Keratinocyte (primary cell): ENCODE measurements around the gene ASRGL1.

Experiments used
- CTCF ChIP-seq, 3 experiments: IDR thresholded peaks in 1 of 3; conservative IDR thresholded peaks in 1 of 3; optimal IDR thresholded peaks in 1 of 3; 2 replicates in 2 of 3; 3 replicates in 1 of 3; pipeline versions ENCODE3 to v1.5.1; 2011; ENCODE audit warnings: low read length in 3 of 3, mild to moderate bottlenecking in 3 of 3, moderate library complexity in 2 of 3, control low read depth in 1 of 3, inconsistent platforms in 1 of 3; ENCODE audit not compliant: insufficient read depth in 2 of 3; ENCODE audit errors: extremely low read depth in 1 of 3
- EZH2 ChIP-seq: IDR thresholded peaks from one replicate; pipeline ENCODE4 v1.6.1; 2012; ENCODE audit warnings: inconsistent platforms, mild to moderate bottlenecking, low read length, moderate library complexity

DNA sequence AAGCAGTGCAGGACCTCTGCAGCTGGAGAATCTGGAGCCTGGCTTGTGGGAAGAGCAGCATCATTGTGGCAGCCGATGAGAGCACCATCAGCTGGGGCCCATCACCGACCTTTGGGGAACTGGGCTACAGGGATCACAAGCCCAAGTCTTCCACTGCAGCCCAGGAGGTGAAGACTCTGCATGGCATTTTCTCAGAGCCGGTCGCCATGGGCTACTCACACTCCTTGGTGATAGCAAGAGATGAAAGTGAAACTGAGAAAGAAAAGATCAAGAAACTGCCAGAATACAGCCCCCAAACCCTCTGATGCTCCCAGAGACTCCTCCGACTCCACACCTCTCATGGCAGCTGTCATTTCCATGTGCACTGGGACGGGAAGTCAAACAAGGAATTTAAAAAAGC, 35.6 kb downstream of the ASRGL1 start:
- TF ChIP-seq CTCF (optimal IDR thresholded peaks at IDR 0.05 in 1 of 3, IDR thresholded peaks at IDR 0.05 in 1 of 3, conservative IDR thresholded peaks at IDR 0.05 in 1 of 3; ENCODE audit: extremely low read depth in 1 of 3, insufficient read depth in 2 of 3, low read length in 3 of 3) (no peak), EZH2 (no peak)
